Neural cell (in vitro differentiated cells): ENCODE results near the gene ME2. TPM values are rescaled to one million over a fixed set of nuclear protein-coding genes. Genes with fewer than 3 reads are reported as not detected.

ENCODE experiments used
- H2AFZ ChIP-seq: fragments of 200-600, 300-800 bp; sonication (generic), shearing (Covaris generic); 2 replicates; pipeline ENCODE4 v1.6.0; 2014; ENCODE audit warnings: low read depth, mild to moderate bottlenecking, antibody characterized with exemption, low read length, moderate library complexity
- H3F3A ChIP-seq: fragments of 200-600 bp; shearing (Covaris generic); 2 replicates; pipeline ENCODE4 v1.6.1; 2016; ENCODE audit warnings: mild to moderate bottlenecking, moderate library complexity, mixed read lengths, antibody characterized with exemption, low read length; ENCODE audit not compliant: insufficient read depth, poor library complexity, severe bottlenecking
- H3K27ac ChIP-seq: fragments of 200-600, 300-800 bp; sonication (generic), shearing (Covaris generic); 2 replicates; pipeline ENCODE4 v1.5.1; 2014; ENCODE audit warnings: mild to moderate bottlenecking, low read length, moderate library complexity
- H3K27me3 ChIP-seq: fragments of 300-800, 200-600 bp; sonication (generic), shearing (Covaris generic); 2 replicates; pipeline ENCODE4 v1.6.0; 2014; ENCODE audit warnings: mild to moderate bottlenecking, low read depth, low read length, moderate library complexity; ENCODE audit not compliant: insufficient read depth
- H3K36me3 ChIP-seq: fragments of 300-800, 200-600 bp; sonication (generic), shearing (Covaris generic); 2 replicates; pipeline ENCODE4 v1.5.1; 2014; ENCODE audit warnings: mild to moderate bottlenecking, antibody characterized with exemption, low read length, moderate library complexity; ENCODE audit not compliant: insufficient read depth
- H3K4me2 ChIP-seq: fragments of 300-800, 200-600 bp; sonication (generic), shearing (Covaris generic); 2 replicates; pipeline ENCODE4 v1.6.0; 2014; ENCODE audit warnings: mild to moderate bottlenecking, low read length
- H3K4me3 ChIP-seq: fragments of 300-800, 200-600 bp; sonication (generic), shearing (Covaris generic); 2 replicates; pipeline ENCODE4 v1.5.1; 2014; ENCODE audit warnings: mild to moderate bottlenecking, low read length, moderate library complexity
- H3K79me2 ChIP-seq: fragments of 200-600 bp; shearing (Covaris generic); replicated peaks from 2 replicates; pipeline ENCODE4 v1.6.0; 2014; ENCODE audit warnings: mild to moderate bottlenecking, low read length, moderate library complexity; ENCODE audit not compliant: insufficient read depth
- H3K9ac ChIP-seq: fragments of 300-800, 200-600 bp; sonication (generic), shearing (Covaris generic); 2 replicates; pipeline ENCODE4 v1.6.1; 2016; ENCODE audit warnings: mild to moderate bottlenecking, low read length, mixed read lengths
- H3K9me2 ChIP-seq: fragments of 200-600 bp; shearing (Covaris generic); 2 replicates; pipeline ENCODE4 v1.6.1; 2016; ENCODE audit warnings: mild to moderate bottlenecking, low read length, mixed read lengths; ENCODE audit not compliant: insufficient read depth
- H3K9me3 ChIP-seq: fragments of 200-600, 300-800 bp; sonication (generic), shearing (Covaris generic); 2 replicates; pipeline ENCODE4 v1.6.1; 2016; ENCODE audit warnings: mild to moderate bottlenecking, mixed run types, low read length, moderate library complexity, mixed read lengths
- H4K20me1 ChIP-seq: fragments of 200-600 bp; shearing (Covaris generic); 2 replicates; pipeline ENCODE4 v1.6.1; 2016; ENCODE audit warnings: mild to moderate bottlenecking, mixed run types; ENCODE audit not compliant: insufficient read depth
- CTCF ChIP-seq: fragments of 450-650 bp; IDR thresholded peaks from 2 replicates; pipeline ENCODE4 v1.5.1; 2014; ENCODE audit warnings: antibody characterized with exemption, mild to moderate bottlenecking, moderate library complexity; ENCODE audit not compliant: poor library complexity, severe bottlenecking
- EP300 ChIP-seq: fragments of 450-650 bp; conservative IDR thresholded peaks from 2 replicates; pipeline ENCODE4 v1.6.1; 2014; ENCODE audit warnings: antibody characterized with exemption, mild to moderate bottlenecking, moderate library complexity; ENCODE audit not compliant: poor library complexity, severe bottlenecking
- EZH2 ChIP-seq: fragments of 200-600, 300-800 bp; shearing (Covaris generic), sonication (generic); IDR thresholded peaks from 2 replicates; pipeline ENCODE4 v1.6.1; 2014; ENCODE audit warnings: antibody characterized with exemption, low read length, borderline replicate concordance, mild to moderate bottlenecking; ENCODE audit not compliant: insufficient read depth, poor library complexity, severe bottlenecking
- MXI1 ChIP-seq: fragments of 450-650 bp; conservative IDR thresholded peaks from 2 replicates; pipeline ENCODE4 v1.6.1; 2014; ENCODE audit warnings: antibody characterized with exemption, mild to moderate bottlenecking; ENCODE audit not compliant: poor library complexity, severe bottlenecking
- POLR2AphosphoS5 ChIP-seq: IDR thresholded peaks from 2 replicates; pipeline ENCODE4 v1.6.1; 2012
- RAD21 ChIP-seq: fragments of 450-650 bp; conservative IDR thresholded peaks from 2 replicates; pipeline ENCODE4 v1.6.1; 2014; ENCODE audit warnings: antibody characterized with exemption, mild to moderate bottlenecking, moderate library complexity
- REST ChIP-seq: IDR thresholded peaks from 2 replicates; pipeline ENCODE4 v1.6.1; 2012; ENCODE audit warnings: borderline replicate concordance
- SMC3 ChIP-seq: fragments of 450-650 bp; conservative IDR thresholded peaks from 2 replicates; pipeline ENCODE4 v1.6.1; 2014; ENCODE audit warnings: antibody characterized with exemption, mild to moderate bottlenecking, moderate library complexity; ENCODE audit not compliant: poor library complexity
- TAF1 ChIP-seq: IDR thresholded peaks from 2 replicates; pipeline ENCODE4 v1.6.1; 2012; ENCODE audit warnings: low read depth
- polyA plus RNA-seq: library from polyadenylated mRNA; depleted of rRNA; stranded (reverse); fragments of >200 nt; gene quantifications from 2 replicates; pipeline ENCODE4 v1.2.3, GENCODE V29; 2014

The ME2 gene
- polyA plus RNA-seq, 1 donor from 2014 or later: 76.2 TPM

- Histone ChIP-seq H3K4me2 (no peak overlapping the region), H3K36me3 (peaks cover 10% of the 10 kb centered on the region), H3K79me2 (no peaks in the 10 kb centered on the region)
Observed at GRCh38 chr18:50973367-50974126, 94.6 kb downstream of the ME2 start.

More at GRCh38 chr18:50973367-50974126, 94.6 kb downstream of the ME2 start:
- no peak for TF ChIP-seq EZH2
- TF ChIP-seq POLR2AphosphoS5: no peak
- no peak for TF ChIP-seq TAF1
- TF ChIP-seq CTCF: no peak
- TF ChIP-seq EP300: no peak
- TF ChIP-seq RAD21: no peak
- no peak for TF ChIP-seq REST
- no peak for TF ChIP-seq MXI1
- no peak for TF ChIP-seq SMC3
- H4K20me1 ChIP-seq: no peaks in the 10 kb centered on the region
- no peaks in the 10 kb centered on the region for H3K9me3 ChIP-seq
- no peaks in the 10 kb centered on the region for H3K9me2 ChIP-seq
- H3K27ac ChIP-seq: no peak overlapping the region
- H3K27me3 ChIP-seq: no peaks in the 10 kb centered on the region
- H2AFZ ChIP-seq: no peak overlapping the region
- no peak overlapping the region for H3K4me3 ChIP-seq
- H3K9ac ChIP-seq: no peak overlapping the region
- no peaks in the 10 kb centered on the region for H3F3A ChIP-seq
